IPS-11a (cell line): ENCODE measurements around the gene MYO16.

Source experiments
- H3K4me3 ChIP-seq: one replicate; pipeline ENCODE4 v1.5.1; 2013; ENCODE audit warnings: low read depth, low read length, control low read depth

MYO16 gene

GRCh38 chr13:108789476-108789875, 160.1 kb downstream of the MYO16 start:
- no peak overlapping the region for H3K4me3 ChIP-seq

GRCh38 chr13:108795841-108796240, 166.4 kb downstream of the MYO16 start:
- no peak overlapping the region for H3K4me3 ChIP-seq

GRCh38 chr13:108797354-108797753, 167.9 kb downstream of the MYO16 start:
- no peak overlapping the region for H3K4me3 ChIP-seq

- no peak overlapping the region for H3K4me3 ChIP-seq
Measured at GRCh38 chr13:108807841-108808240, 178.4 kb downstream of the MYO16 start.

- H3K4me3 ChIP-seq: no peak overlapping the region
Measured at GRCh38 chr13:108812165-108812564, 182.8 kb downstream of the MYO16 start.

- no peak overlapping the region for H3K4me3 ChIP-seq
Measured at GRCh38 chr13:108812661-108813060, 183.2 kb downstream of the MYO16 start.

- H3K4me3 ChIP-seq: no peak overlapping the region
Measured at GRCh38 chr13:108813587-108814170, 184.3 kb downstream of the MYO16 start.

GRCh38 chr13:108816375-108816774, 187.0 kb downstream of the MYO16 start:
- H3K4me3 ChIP-seq: no peak overlapping the region

- H3K4me3 ChIP-seq: no peak overlapping the region
Measured at GRCh38 chr13:108827646-108828045, 198.2 kb downstream of the MYO16 start.

- H3K4me3 ChIP-seq: no peak overlapping the region
Measured at GRCh38 chr13:108828086-108828815, 198.8 kb downstream of the MYO16 start.

GRCh38 chr13:108830916-108831315, 201.5 kb downstream of the MYO16 start:
- no peak overlapping the region for H3K4me3 ChIP-seq

- no peak overlapping the region for H3K4me3 ChIP-seq
Measured at GRCh38 chr13:108833531-108833930, 204.1 kb downstream of the MYO16 start.

GRCh38 chr13:108834193-108834592, 204.8 kb downstream of the MYO16 start:
- no peak overlapping the region for H3K4me3 ChIP-seq

- no peak overlapping the region for H3K4me3 ChIP-seq
Measured at GRCh38 chr13:108835083-108835482, 205.7 kb downstream of the MYO16 start.

- H3K4me3 ChIP-seq: no peak overlapping the region
Measured at GRCh38 chr13:108850691-108851090, 221.3 kb downstream of the MYO16 start.

- no peak overlapping the region for H3K4me3 ChIP-seq
Measured at GRCh38 chr13:108851660-108852059, 222.2 kb downstream of the MYO16 start.

- H3K4me3 ChIP-seq: no peak overlapping the region
Measured at GRCh38 chr13:108853031-108853430, 223.6 kb downstream of the MYO16 start.

- H3K4me3 ChIP-seq: no peak overlapping the region
Measured at GRCh38 chr13:108855737-108856387, 226.5 kb downstream of the MYO16 start.

- H3K4me3 ChIP-seq: no peak overlapping the region
Measured at GRCh38 chr13:108858676-108859075, 229.3 kb downstream of the MYO16 start.

- H3K4me3 ChIP-seq: no peak overlapping the region
Measured at GRCh38 chr13:108859197-108860012, 230.0 kb downstream of the MYO16 start.

- H3K4me3 ChIP-seq: no peak overlapping the region
Measured at GRCh38 chr13:108860418-108860817, 231.0 kb downstream of the MYO16 start.
